ENCODE results near the gene GRIK4.

Gene GRIK4

DNA sequence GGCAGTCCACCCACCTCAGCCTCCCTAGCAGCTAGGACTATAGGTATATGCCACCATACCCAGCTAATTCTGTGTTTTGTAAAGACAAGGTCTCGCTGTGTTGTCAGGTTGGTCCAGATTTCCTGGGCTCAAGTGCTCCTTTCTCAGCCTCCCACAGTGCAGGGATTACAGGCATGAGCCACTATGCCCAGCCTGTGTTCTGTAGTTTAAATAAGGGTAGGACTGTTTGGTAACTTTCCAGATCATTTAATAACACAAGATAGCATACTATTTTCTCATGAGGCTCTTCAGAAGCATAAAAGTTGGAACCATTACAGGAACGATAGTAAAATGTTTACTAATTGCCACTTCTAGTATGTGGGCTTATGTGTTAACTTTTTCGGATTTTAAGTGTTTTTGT is 38.0 kb upstream of the GRIK4 start:
- TF ChIP-seq, protein P1, sequence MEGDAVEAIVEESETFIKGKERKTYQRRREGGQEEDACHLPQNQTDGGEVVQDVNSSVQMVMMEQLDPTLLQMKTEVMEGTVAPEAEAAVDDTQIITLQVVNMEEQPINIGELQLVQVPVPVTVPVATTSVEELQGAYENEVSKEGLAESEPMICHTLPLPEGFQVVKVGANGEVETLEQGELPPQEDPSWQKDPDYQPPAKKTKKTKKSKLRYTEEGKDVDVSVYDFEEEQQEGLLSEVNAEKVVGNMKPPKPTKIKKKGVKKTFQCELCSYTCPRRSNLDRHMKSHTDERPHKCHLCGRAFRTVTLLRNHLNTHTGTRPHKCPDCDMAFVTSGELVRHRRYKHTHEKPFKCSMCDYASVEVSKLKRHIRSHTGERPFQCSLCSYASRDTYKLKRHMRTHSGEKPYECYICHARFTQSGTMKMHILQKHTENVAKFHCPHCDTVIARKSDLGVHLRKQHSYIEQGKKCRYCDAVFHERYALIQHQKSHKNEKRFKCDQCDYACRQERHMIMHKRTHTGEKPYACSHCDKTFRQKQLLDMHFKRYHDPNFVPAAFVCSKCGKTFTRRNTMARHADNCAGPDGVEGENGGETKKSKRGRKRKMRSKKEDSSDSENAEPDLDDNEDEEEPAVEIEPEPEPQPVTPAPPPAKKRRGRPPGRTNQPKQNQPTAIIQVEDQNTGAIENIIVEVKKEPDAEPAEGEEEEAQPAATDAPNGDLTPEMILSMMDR (IDR thresholded peaks at IDR 0.05; ENCODE audit: low read length), result no peak
- no peak for TF ChIP-seq EZH2 (IDR thresholded peaks at IDR 0.05; ENCODE audit: borderline replicate concordance, low read length)
- Histone ChIP-seq H3K9ac (ENCODE audit: low read length) (no peak overlapping the region), H3K79me2 (ENCODE audit: insufficient read depth, low read length) (no peaks in the 10 kb centered on the region), H3K9me3 (ENCODE audit: low read length) (no peaks in the 10 kb centered on the region), H3K4me1 (ENCODE audit: insufficient read depth, low read length, severe bottlenecking) (no peaks in the 10 kb centered on the region), H3K4me3 (ENCODE audit: low read depth, low read length, poor library complexity, severe bottlenecking) (no peak overlapping the region), H4K20me1 (ENCODE audit: insufficient read depth, low read length) (no peaks in the 10 kb centered on the region), H3F3A (ENCODE audit: insufficient read depth, low read length) (no peaks in the 10 kb centered on the region), H3K27ac (ENCODE audit: low read depth, low read length, poor library complexity, severe bottlenecking) (no peak overlapping the region), H3K4me2 (ENCODE audit: low read length) (no peak overlapping the region), H3K27me3 (ENCODE audit: insufficient read depth, low read length) (no peaks in the 10 kb centered on the region), H2AFZ (ENCODE audit: low read length) (no peak overlapping the region), H3K9me2 (ENCODE audit: low read depth, low read length) (no peaks in the 10 kb centered on the region), H3K36me3 (ENCODE audit: insufficient read depth, low read length) (peaks cover 3% of the 10 kb centered on the region; the same call in 1 of the 2 replicates)

- Histone ChIP-seq H3K27me3 (ENCODE audit: insufficient read depth, low read length) (no peaks in the 10 kb centered on the region), H3K9me2 (ENCODE audit: low read depth, low read length) (no peaks in the 10 kb centered on the region), H3K9ac (ENCODE audit: low read length) (no peak overlapping the region), H3K79me2 (ENCODE audit: insufficient read depth, low read length) (no peaks in the 10 kb centered on the region), H3K4me3 (ENCODE audit: low read depth, low read length, poor library complexity, severe bottlenecking) (no peak overlapping the region), H3K36me3 (ENCODE audit: insufficient read depth, low read length) (no peaks in the 10 kb centered on the region), H4K20me1 (ENCODE audit: insufficient read depth, low read length) (no peaks in the 10 kb centered on the region), H3K4me2 (ENCODE audit: low read length) (no peak overlapping the region), H2AFZ (ENCODE audit: low read length) (no peak overlapping the region), H3K27ac (ENCODE audit: low read depth, low read length, poor library complexity, severe bottlenecking) (no peak overlapping the region), H3K4me1 (ENCODE audit: insufficient read depth, low read length, severe bottlenecking) (no peaks in the 10 kb centered on the region), H3K9me3 (ENCODE audit: low read length) (no peaks in the 10 kb centered on the region), H3F3A (ENCODE audit: insufficient read depth, low read length) (no peaks in the 10 kb centered on the region)
- TF ChIP-seq, protein P1 (IDR thresholded peaks at IDR 0.05; ENCODE audit: low read length), result no peak
- TF ChIP-seq EZH2 (IDR thresholded peaks at IDR 0.05; ENCODE audit: borderline replicate concordance, low read length), result no peak
These were observed 29.4 kb upstream of the GRIK4 start for GRCh38 chr11:120482149-120482548.

- Histone ChIP-seq H2AFZ (ENCODE audit: low read length) (no peak overlapping the region), H3K27ac (ENCODE audit: low read depth, low read length, poor library complexity, severe bottlenecking) (no peak overlapping the region), H3K9me3 (ENCODE audit: low read length) (no peaks in the 10 kb centered on the region), H3K36me3 (ENCODE audit: insufficient read depth, low read length) (no peaks in the 10 kb centered on the region), H3K9ac (ENCODE audit: low read length) (no peak overlapping the region), H3F3A (ENCODE audit: insufficient read depth, low read length) (no peaks in the 10 kb centered on the region), H3K4me2 (ENCODE audit: low read length) (no peak overlapping the region), H3K9me2 (ENCODE audit: low read depth, low read length) (no peaks in the 10 kb centered on the region), H3K27me3 (ENCODE audit: insufficient read depth, low read length) (no peaks in the 10 kb centered on the region), H3K4me1 (ENCODE audit: insufficient read depth, low read length, severe bottlenecking) (no peaks in the 10 kb centered on the region), H3K4me3 (ENCODE audit: low read depth, low read length, poor library complexity, severe bottlenecking) (no peak overlapping the region), H3K79me2 (ENCODE audit: insufficient read depth, low read length) (no peaks in the 10 kb centered on the region), H4K20me1 (ENCODE audit: insufficient read depth, low read length) (no peaks in the 10 kb centered on the region)
- TF ChIP-seq, protein P1 (IDR thresholded peaks at IDR 0.05; ENCODE audit: low read length), result no peak
- no peak for TF ChIP-seq EZH2 (IDR thresholded peaks at IDR 0.05; ENCODE audit: borderline replicate concordance, low read length)
These were observed 26.8 kb upstream of the GRIK4 start for GRCh38 chr11:120484722-120485121.

Data from OCI-LY1 (cell line).